Peyer's patch (tissue), 4 donors: ENCODE results near the gene ALKBH5. TPM values are rescaled to one million over a fixed set of nuclear protein-coding genes. Genes with fewer than 3 reads are reported as not detected.
A peak's percentile ranks its signal among the peaks of the same experiment; 100 is the strongest.

Experiments
- DNase-seq, 3 donors: peaks; one replicate each; pipeline ENCODE4 v3.0.0-alpha.2; 2017 to 2019
- H3K27ac ChIP-seq, 4 donors: fragments of 200-600 bp; sonication (generic); one replicate each; pipeline ENCODE4 v1.5.1; 2016 to 2019
- H3K27me3 ChIP-seq, 2 donors: fragments of 200-600 bp; sonication (generic); one replicate each; pipeline ENCODE4 v1.5.1; 2019
- H3K36me3 ChIP-seq, 3 donors: fragments of 200-600 bp; sonication (generic); one replicate each; pipeline ENCODE4 v1.5.1; 2016 to 2019
- H3K4me1 ChIP-seq, 4 donors: fragments of 200-600 bp; sonication (generic); one replicate each; pipeline ENCODE4 v1.5.1; 2016 to 2019
- H3K4me3 ChIP-seq, 4 donors: fragments of 200-600 bp; sonication (generic); 1 replicate in 3 of 4; 2 replicates in 1 of 4; pipeline ENCODE4 v1.5.1; 2016 to 2019; ENCODE audit warnings: mild to moderate bottlenecking in 1 of 4
- H3K9me3 ChIP-seq, 4 donors: fragments of 200-600 bp; sonication (generic); one replicate each; pipeline ENCODE4 v1.5.1; 2016 to 2019; ENCODE audit warnings: mild to moderate bottlenecking in 1 of 4
- POLR2A ChIP-seq, 2 donors: fragments of 450-650 bp; IDR thresholded peaks; one replicate each; pipeline ENCODE4 v1.5.1; 2017; ENCODE audit warnings: antibody characterized with exemption in 2 of 2, mild to moderate bottlenecking in 2 of 2, moderate library complexity in 2 of 2
- total RNA-seq, 4 donors: library from RNA; depleted of rRNA; stranded (reverse); fragments of >200 nt; gene quantifications; one replicate each; pipeline ENCODE4 v1.1.0, GENCODE V29; 2016
- TF ChIP-seq, protein P1 (sequence below), 6 experiments: fragments of 450-650 bp in 4 of 6; fragments of 200-600 bp in 2 of 6; sonication (generic) in 1 of 6; IDR thresholded peaks; one replicate each; pipeline ENCODE4 v1.5.1; 2017 to 2019; ENCODE audit warnings: antibody characterized with exemption in 6 of 6, mild to moderate bottlenecking in 3 of 6, moderate library complexity in 1 of 6

The ALKBH5 gene
- total RNA-seq, 4 donors from 2014 or later: 65.6 to 78.5 (median 72.9) TPM

DNA sequence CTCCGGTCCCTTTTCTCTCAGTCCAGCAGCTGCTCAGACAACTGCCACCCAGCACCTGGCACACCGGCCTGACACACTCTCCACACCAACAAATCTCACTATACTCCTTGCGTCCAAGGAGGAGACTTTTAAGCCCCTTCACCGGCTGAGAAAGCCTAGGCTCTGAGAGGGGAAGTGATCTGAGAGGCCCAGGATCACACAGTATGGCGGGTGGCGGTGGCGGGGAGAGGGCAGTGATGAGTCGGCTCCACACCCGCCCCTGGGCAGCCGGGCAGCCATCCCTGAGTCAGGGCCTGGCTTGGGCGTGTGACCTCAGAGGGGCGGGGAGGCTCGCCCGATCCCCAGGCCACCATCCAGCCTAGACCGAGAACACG lies 74.3 kb downstream of the ALKBH5 start:
- peaks cover 0 to 40% (median 0%) of the 10 kb centered on the region in 3 donors for H3K36me3 ChIP-seq
- DNase-seq: peak; percentile 65 to 88 (median 84)
- peak; percentile 29 to 55 for TF ChIP-seq POLR2A (IDR thresholded peaks at IDR 0.05)
- TF ChIP-seq, protein P1, sequence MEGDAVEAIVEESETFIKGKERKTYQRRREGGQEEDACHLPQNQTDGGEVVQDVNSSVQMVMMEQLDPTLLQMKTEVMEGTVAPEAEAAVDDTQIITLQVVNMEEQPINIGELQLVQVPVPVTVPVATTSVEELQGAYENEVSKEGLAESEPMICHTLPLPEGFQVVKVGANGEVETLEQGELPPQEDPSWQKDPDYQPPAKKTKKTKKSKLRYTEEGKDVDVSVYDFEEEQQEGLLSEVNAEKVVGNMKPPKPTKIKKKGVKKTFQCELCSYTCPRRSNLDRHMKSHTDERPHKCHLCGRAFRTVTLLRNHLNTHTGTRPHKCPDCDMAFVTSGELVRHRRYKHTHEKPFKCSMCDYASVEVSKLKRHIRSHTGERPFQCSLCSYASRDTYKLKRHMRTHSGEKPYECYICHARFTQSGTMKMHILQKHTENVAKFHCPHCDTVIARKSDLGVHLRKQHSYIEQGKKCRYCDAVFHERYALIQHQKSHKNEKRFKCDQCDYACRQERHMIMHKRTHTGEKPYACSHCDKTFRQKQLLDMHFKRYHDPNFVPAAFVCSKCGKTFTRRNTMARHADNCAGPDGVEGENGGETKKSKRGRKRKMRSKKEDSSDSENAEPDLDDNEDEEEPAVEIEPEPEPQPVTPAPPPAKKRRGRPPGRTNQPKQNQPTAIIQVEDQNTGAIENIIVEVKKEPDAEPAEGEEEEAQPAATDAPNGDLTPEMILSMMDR (IDR thresholded peaks at IDR 0.05): no peak

DNA sequence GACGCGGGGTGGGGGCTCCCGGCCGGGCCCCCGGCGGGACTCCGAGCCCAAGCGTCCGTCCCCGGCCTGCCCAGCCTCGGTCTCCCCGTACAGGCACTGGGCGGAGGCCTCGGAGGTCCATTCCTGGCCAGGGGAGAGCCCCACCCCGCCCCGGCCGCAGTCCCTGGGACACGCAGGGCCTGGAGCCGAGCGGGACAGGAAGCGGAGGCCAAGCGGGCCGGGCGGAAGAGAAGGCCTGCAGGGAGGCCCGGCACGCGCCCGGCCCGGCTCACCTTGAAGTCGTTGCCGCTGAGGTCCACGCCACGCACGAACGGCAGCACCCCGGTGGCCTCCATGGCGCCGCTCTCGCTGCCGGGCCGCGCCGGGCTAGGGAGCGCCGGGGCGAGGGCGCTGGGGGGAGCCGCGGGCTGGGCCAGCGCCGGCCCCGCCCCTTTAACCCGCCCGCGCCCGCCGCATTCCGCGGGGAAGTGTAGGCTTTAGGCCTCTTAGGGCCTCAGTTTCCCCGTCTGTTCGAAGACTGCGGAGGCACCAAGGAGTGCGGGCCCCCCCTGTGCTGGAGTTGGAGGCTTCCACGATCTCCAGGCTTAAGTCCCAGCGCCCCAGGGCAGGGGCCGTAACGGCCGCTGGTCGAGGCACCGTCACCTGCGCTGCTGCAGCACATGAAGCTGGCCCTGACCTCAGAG lies 74.9 kb downstream of the ALKBH5 start, which contains the start of gene FLII:
TSS of gene FLII (minus strand) at position 383 of the 683 bp plus-strand sequence. CDS start at position 335, 48 bp downstream.
- TF ChIP-seq POLR2A (IDR thresholded peaks at IDR 0.05): peak; percentile 43 to 62
- TF ChIP-seq, protein P1 (IDR thresholded peaks at IDR 0.05): no peak
- peak within 1 kb of the TSS; percentile 95 to 98 (median 96) for H3K27ac ChIP-seq
- peak within 1 kb of the TSS; percentile 84 to 99 (median 98) for H3K4me3 ChIP-seq
- no peaks in the 10 kb centered on the region for H3K27me3 ChIP-seq
- H3K4me1 ChIP-seq: peaks cover 9 to 39% (median 18%) of the 10 kb centered on the region in 4 donors
- peaks cover 0 to 40% (median 0%) of the 10 kb centered on the region in 3 donors for H3K36me3 ChIP-seq
- DNase-seq: peak; percentile 50 to 81 (median 74)
- no peaks in the 10 kb centered on the region for H3K9me3 ChIP-seq

More for the DNA sequence above, 74.3 kb downstream of the ALKBH5 start:
- H3K4me1 ChIP-seq: peaks cover 9 to 39% (median 18%) of the 10 kb centered on the region in 4 donors
- peak overlapping the region; percentile 84 to 99 (median 98) for H3K4me3 ChIP-seq
- H3K27me3 ChIP-seq: no peaks in the 10 kb centered on the region
- H3K9me3 ChIP-seq: no peaks in the 10 kb centered on the region
- peak overlapping the region; percentile 95 to 98 (median 96) for H3K27ac ChIP-seq

Other genes with a start within 250 kb of the ALKBH5 start
- gene TOM1L2, start 211.4 kb upstream of the ALKBH5 start, total RNA-seq: 10 to 100 TPM; 49.5 to 74.8 (median 62.7) TPM
- 1 to 10 TPM in 2 of 4 donors, under 1 TPM in 1, not detected in 1; 0.57 to 6.3 (median 5.8) TPM for gene DRC3, start 211.0 kb upstream of the ALKBH5 start, total RNA-seq
- gene ATPAF2, start 144.7 kb upstream of the ALKBH5 start, total RNA-seq: 10 to 100 TPM in 3 of 4 donors, 1 to 10 TPM in 1; 9.8 to 60.2 (median 29.7) TPM
- gene GID4, start 144.4 kb upstream of the ALKBH5 start, total RNA-seq: 10 to 100 TPM in 2 of 4 donors, 1 to 10 TPM in 2; 3.0 to 14.0 (median 10.9) TPM
- gene DRG2, start 95.9 kb upstream of the ALKBH5 start, total RNA-seq: 10 to 100 TPM; 24.0 to 65.2 (median 48.5) TPM
- 1 to 10 TPM in 3 of 4 donors, not detected in 1; 3.6 to 5.0 (median 3.8) TPM for gene MYO15A, start 75.1 kb upstream of the ALKBH5 start, total RNA-seq
- 10 to 100 TPM in 3 of 4 donors, 1 to 10 TPM in 1; 7.5 to 19.0 (median 15.4) TPM for gene LLGL1, start 41.8 kb downstream of the ALKBH5 start, total RNA-seq
- 100 to 1,000 TPM; 311 to 538 (median 419) TPM for gene FLII, start 74.9 kb downstream of the ALKBH5 start, total RNA-seq
- gene MIEF2, start 76.8 kb downstream of the ALKBH5 start, total RNA-seq: 10 to 100 TPM in 3 of 4 donors, 1 to 10 TPM in 1; 3.3 to 49.6 (median 22.9) TPM
- gene TOP3A, start 131.2 kb downstream of the ALKBH5 start, total RNA-seq: 10 to 100 TPM; 25.7 to 49.7 (median 35.0) TPM
- gene SMCR8, start 131.5 kb downstream of the ALKBH5 start, total RNA-seq: 10 to 100 TPM; 13.2 to 24.7 (median 18.3) TPM
- 100 to 1,000 TPM in 3 of 4 donors, 10 to 100 TPM in 1; 75.9 to 128 (median 110) TPM for gene SHMT1, start 179.7 kb downstream of the ALKBH5 start, total RNA-seq
- under 1 TPM in 1 of 4 donors, not detected in 3; 0.67 TPM for gene EVPLL, start 193.9 kb downstream of the ALKBH5 start, total RNA-seq